WTC11 (cell line): Measurements from ENCODE around the gene MS4A4A.

Experiments used
- ATF2 ChIP-seq: sonication (generic); formaldehyde crosslinking; IDR thresholded peaks from 2 replicates; pipeline ENCODE4 v1.8.1; 2022; ENCODE audit warnings: low read depth, missing genetic modification reagents, borderline replicate concordance
- CTCF ChIP-seq: fragments of 200-600 bp; IDR thresholded peaks from 2 replicates; pipeline ENCODE4 v1.8.0; 2022; ENCODE audit warnings: antibody characterized with exemption
- HMGA2 ChIP-seq: fragments of 250-450 bp; sonication (Bioruptor Pico); IDR thresholded peaks from 2 replicates; pipeline ENCODE4 v1.4.0; 2021; ENCODE audit warnings: mild to moderate bottlenecking, moderate library complexity
- TEAD1 ChIP-seq: sonication (generic); formaldehyde crosslinking; IDR thresholded peaks from 2 replicates; pipeline ENCODE4 v1.8.0; 2022; ENCODE audit warnings: mild to moderate bottlenecking, missing genetic modification reagents
- TEAD4 ChIP-seq: sonication (generic); formaldehyde crosslinking; IDR thresholded peaks from 2 replicates; pipeline ENCODE4 v1.8.0; 2022; ENCODE audit warnings: mild to moderate bottlenecking, missing genetic modification reagents
- ZNF317 ChIP-seq: sonication (generic); formaldehyde crosslinking; IDR thresholded peaks from 2 replicates; pipeline ENCODE4 v1.8.1; 2023; ENCODE audit warnings: low read depth, mild to moderate bottlenecking, moderate library complexity, missing genetic modification reagents, borderline replicate concordance
- ZSCAN18 ChIP-seq: fragments of 250-450 bp; sonication (Bioruptor Pico); IDR thresholded peaks from 2 replicates; pipeline ENCODE4 v2.1.2; 2022; ENCODE audit warnings: mild to moderate bottlenecking, moderate library complexity
- TF ChIP-seq, protein P1 (sequence below): sonication (generic); formaldehyde crosslinking; IDR thresholded peaks from 2 replicates; pipeline ENCODE4 v1.8.0; 2022; ENCODE audit warnings: mild to moderate bottlenecking, missing genetic modification reagents

DNA sequence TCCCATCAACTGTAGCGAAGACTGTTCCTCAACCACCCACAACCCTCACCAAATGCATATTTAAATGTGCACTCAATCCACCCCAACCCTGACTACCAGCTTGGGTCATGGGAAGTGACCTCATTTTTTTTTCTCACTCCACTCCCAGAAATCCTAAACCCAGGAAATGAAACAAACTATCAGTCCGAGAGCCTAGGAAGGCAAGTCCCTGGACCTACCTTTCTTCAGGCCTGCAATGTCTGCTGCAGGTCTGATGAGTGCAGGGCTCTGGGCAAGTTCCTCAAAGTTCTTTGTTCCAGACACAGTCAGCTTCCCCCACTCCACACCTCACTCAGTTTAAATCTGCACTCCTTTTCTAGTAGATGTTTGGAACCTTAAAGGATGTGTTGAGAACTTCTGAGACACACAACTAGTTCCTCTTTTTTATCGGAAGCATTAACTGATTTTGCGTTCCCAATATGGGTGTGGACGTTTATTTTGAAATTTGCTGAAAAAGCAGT lies 37.7 kb upstream of the MS4A4A start, which contains the start of gene MS4A4E:
- TF ChIP-seq CTCF (no peak), TEAD4 (CRISPR knock-in tag) (no peak), ATF2 (CRISPR knock-in tag) (no peak), ZNF317 (no peak), TEAD1 (CRISPR knock-in tag) (no peak), ZSCAN18 (CRISPR knock-in tag) (no peak), HMGA2 (CRISPR knock-in tag) (no peak)
- TF ChIP-seq, protein P1, sequence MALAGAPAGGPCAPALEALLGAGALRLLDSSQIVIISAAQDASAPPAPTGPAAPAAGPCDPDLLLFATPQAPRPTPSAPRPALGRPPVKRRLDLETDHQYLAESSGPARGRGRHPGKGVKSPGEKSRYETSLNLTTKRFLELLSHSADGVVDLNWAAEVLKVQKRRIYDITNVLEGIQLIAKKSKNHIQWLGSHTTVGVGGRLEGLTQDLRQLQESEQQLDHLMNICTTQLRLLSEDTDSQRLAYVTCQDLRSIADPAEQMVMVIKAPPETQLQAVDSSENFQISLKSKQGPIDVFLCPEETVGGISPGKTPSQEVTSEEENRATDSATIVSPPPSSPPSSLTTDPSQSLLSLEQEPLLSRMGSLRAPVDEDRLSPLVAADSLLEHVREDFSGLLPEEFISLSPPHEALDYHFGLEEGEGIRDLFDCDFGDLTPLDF (CRISPR knock-in tag) = no peak
